ENCODE results near the gene PTPRM. TPM values are rescaled to one million over a fixed set of nuclear protein-coding genes. Genes with fewer than 3 reads are reported as not detected.

The PTPRM gene
- polyA plus RNA-seq, 1 of the 3 experiments (the other 2 are of a cell fraction) = 16.0 TPM

DNA sequence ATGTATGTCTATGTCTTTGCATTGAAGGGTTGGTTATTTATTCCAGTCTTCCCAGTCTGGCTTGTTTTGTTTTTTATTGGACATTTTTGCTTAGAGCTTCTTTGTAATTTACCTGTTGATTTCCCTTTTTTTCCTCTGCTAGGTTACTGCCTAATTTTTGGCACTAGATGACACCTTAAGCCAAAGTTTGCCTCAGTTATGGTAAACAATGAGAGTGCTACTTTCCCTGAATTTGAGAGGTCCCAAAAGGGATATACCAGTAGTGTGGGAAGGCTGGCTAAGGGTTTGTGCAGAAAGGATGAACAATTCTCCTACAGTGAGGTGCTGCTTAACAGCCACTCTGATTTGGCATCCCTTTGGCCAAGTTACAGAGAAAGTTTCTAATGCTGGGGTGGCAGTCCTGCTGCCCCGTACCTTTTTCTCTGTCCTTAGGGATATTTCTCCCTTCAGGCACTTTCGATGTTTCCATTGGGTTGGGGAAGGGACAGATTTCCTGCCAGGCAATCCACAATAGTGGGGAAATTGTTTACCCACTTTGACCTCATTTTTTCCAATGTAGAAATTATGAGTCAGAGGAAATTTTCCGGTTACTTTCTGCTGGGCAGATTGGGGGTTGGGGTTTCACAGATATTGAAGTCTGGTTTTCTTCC is 354.9 kb downstream of the PTPRM start:
- Histone ChIP-seq H3K27me3 (ENCODE audit: insufficient read depth) (no peaks in the 10 kb centered on the region), H3K9me3 (no peaks in the 10 kb centered on the region), H3K36me3 (replicated peaks in 1 of 2; ENCODE audit: control insufficient read depth in 1 of 2, insufficient read depth in 2 of 2, low read length in 1 of 2) (peaks cover 0 to 3% of the 10 kb centered on the region in 2 experiments), H3K4me1 (ENCODE audit: control insufficient read depth in 1 of 2, insufficient read depth in 2 of 2, low read depth in 1 of 2, low read length in 1 of 2) (peaks cover 0 to 9% of the 10 kb centered on the region in 2 experiments; a peak in 1 of 4 replicates), H3K9me2 (no peaks in the 10 kb centered on the region), H3K9ac (no peak overlapping the region), H3K4me2 (peak overlapping the region; percentile 25; the same call in 1 of the 2 replicates), H3K4me3 (ENCODE audit: low read depth in 2 of 2, low read length in 1 of 2) (no peak overlapping the region), H4K20me1 (ENCODE audit: insufficient read depth) (no peaks in the 10 kb centered on the region), H3F3A (replicated peaks; ENCODE audit: insufficient read depth) (no peaks in the 10 kb centered on the region), H3K79me2 (ENCODE audit: insufficient read depth) (no peaks in the 10 kb centered on the region), H3K27ac (ENCODE audit: low read depth in 2 of 2, low read length in 1 of 2) (no peak overlapping the region), H2AFZ (ENCODE audit: low read depth) (no peak overlapping the region)
- no peak for DNase-seq
- ChIA-PET POLR2A (no interaction called here), CTCF (no interaction called here)
- TF ChIP-seq, protein P1, sequence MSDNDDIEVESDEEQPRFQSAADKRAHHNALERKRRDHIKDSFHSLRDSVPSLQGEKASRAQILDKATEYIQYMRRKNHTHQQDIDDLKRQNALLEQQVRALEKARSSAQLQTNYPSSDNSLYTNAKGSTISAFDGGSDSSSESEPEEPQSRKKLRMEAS (IDR thresholded peaks at IDR 0.05; ENCODE audit: low read depth) = no peak
- TF ChIP-seq, protein P2, sequence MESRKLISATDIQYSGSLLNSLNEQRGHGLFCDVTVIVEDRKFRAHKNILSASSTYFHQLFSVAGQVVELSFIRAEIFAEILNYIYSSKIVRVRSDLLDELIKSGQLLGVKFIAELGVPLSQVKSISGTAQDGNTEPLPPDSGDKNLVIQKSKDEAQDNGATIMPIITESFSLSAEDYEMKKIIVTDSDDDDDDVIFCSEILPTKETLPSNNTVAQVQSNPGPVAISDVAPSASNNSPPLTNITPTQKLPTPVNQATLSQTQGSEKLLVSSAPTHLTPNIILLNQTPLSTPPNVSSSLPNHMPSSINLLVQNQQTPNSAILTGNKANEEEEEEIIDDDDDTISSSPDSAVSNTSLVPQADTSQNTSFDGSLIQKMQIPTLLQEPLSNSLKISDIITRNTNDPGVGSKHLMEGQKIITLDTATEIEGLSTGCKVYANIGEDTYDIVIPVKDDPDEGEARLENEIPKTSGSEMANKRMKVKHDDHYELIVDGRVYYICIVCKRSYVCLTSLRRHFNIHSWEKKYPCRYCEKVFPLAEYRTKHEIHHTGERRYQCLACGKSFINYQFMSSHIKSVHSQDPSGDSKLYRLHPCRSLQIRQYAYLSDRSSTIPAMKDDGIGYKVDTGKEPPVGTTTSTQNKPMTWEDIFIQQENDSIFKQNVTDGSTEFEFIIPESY (IDR thresholded peaks at IDR 0.05; ENCODE audit: borderline replicate concordance, low read depth) = no peak
- TF ChIP-seq JUND (IDR thresholded peaks at IDR 0.05) (0 out of 2 replicates have a peak, but pooled peaks have one; percentile 11), FOSL2 (IDR thresholded peaks at IDR 0.05; ENCODE audit: borderline replicate concordance, low read depth) (0 out of 2 replicates have a peak, but pooled peaks have one; percentile 18)
- 13% methylated on average over 3 of the region's 3 CpGs for WGBS (ENCODE audit: low lambda C conversion rate)

DNA sequence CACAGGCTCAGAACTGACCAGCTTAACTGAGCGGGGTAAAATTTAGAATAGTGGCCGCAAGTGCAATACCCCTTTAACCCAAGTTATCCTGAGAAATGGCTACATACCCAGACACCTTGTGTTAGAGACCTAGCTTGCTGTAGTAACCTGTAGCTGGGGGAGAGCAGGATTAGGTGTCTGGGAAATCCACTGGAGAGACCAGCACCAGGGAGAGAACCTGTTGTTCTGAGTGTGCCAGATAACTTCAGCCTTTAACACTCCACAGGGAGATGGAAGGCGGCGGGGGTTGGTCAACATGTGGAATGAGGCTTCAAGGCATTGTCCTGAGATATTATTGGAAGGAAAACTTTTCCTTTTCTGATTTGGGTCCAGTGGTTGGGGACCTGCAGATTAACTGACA is 356.0 kb downstream of the PTPRM start:
- H3K4me2 ChIP-seq = peak overlapping the region; percentile 14; the same call in 1 of the 2 replicates
- no peak overlapping the region for H3K9ac ChIP-seq
- peaks cover 0 to 9% of the 10 kb centered on the region in 2 experiments; a peak in 1 of 4 replicates for H3K4me1 ChIP-seq (ENCODE audit: control insufficient read depth in 1 of 2, insufficient read depth in 2 of 2, low read depth in 1 of 2, low read length in 1 of 2)
- no peak overlapping the region for H3K27ac ChIP-seq (ENCODE audit: low read depth in 2 of 2, low read length in 1 of 2)
- H3F3A ChIP-seq (replicated peaks; ENCODE audit: insufficient read depth) = no peaks in the 10 kb centered on the region
- ChIA-PET CTCF (no interaction called here), POLR2A (no interaction called here)
- no peak for DNase-seq
- H4K20me1 ChIP-seq (ENCODE audit: insufficient read depth) = no peaks in the 10 kb centered on the region
- TF ChIP-seq FOSL2 (IDR thresholded peaks at IDR 0.05; ENCODE audit: borderline replicate concordance, low read depth) (no peak), RFX5 (IDR thresholded peaks at IDR 0.05; ENCODE audit: low read length) (no peak), MEF2A (IDR thresholded peaks at IDR 0.05; ENCODE audit: borderline replicate concordance, low read depth) (no peak), NFIC (IDR thresholded peaks at IDR 0.05; ENCODE audit: borderline replicate concordance) (no peak), GATA2 (CRISPR knock-in tag; IDR thresholded peaks at IDR 0.05) (no peak), RXRA (IDR thresholded peaks at IDR 0.05; ENCODE audit: borderline replicate concordance, low read depth) (no peak), SIN3A (IDR thresholded peaks at IDR 0.05; ENCODE audit: borderline replicate concordance, low read depth, low read length) (no peak)
- TF ChIP-seq, protein P3, sequence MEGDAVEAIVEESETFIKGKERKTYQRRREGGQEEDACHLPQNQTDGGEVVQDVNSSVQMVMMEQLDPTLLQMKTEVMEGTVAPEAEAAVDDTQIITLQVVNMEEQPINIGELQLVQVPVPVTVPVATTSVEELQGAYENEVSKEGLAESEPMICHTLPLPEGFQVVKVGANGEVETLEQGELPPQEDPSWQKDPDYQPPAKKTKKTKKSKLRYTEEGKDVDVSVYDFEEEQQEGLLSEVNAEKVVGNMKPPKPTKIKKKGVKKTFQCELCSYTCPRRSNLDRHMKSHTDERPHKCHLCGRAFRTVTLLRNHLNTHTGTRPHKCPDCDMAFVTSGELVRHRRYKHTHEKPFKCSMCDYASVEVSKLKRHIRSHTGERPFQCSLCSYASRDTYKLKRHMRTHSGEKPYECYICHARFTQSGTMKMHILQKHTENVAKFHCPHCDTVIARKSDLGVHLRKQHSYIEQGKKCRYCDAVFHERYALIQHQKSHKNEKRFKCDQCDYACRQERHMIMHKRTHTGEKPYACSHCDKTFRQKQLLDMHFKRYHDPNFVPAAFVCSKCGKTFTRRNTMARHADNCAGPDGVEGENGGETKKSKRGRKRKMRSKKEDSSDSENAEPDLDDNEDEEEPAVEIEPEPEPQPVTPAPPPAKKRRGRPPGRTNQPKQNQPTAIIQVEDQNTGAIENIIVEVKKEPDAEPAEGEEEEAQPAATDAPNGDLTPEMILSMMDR (IDR thresholded peaks at IDR 0.05) = no peak
- TF ChIP-seq, protein P4, sequence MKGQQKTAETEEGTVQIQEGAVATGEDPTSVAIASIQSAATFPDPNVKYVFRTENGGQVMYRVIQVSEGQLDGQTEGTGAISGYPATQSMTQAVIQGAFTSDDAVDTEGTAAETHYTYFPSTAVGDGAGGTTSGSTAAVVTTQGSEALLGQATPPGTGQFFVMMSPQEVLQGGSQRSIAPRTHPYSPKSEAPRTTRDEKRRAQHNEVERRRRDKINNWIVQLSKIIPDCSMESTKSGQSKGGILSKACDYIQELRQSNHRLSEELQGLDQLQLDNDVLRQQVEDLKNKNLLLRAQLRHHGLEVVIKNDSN (IDR thresholded peaks at IDR 0.05; ENCODE audit: borderline replicate concordance, low read depth) = no peak
- TF ChIP-seq, protein P5, sequence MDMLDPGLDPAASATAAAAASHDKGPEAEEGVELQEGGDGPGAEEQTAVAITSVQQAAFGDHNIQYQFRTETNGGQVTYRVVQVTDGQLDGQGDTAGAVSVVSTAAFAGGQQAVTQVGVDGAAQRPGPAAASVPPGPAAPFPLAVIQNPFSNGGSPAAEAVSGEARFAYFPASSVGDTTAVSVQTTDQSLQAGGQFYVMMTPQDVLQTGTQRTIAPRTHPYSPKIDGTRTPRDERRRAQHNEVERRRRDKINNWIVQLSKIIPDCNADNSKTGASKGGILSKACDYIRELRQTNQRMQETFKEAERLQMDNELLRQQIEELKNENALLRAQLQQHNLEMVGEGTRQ (IDR thresholded peaks at IDR 0.05; ENCODE audit: borderline replicate concordance, low read depth, low read length) = no peak
- H3K9me3 ChIP-seq = no peaks in the 10 kb centered on the region
- H3K27me3 ChIP-seq (ENCODE audit: insufficient read depth) = no peaks in the 10 kb centered on the region
- WGBS (ENCODE audit: low lambda C conversion rate) = 78% methylated on average over 4 of the region's 4 CpGs
- H3K9me2 ChIP-seq = no peaks in the 10 kb centered on the region
- peaks cover 0 to 3% of the 10 kb centered on the region in 2 experiments for H3K36me3 ChIP-seq (replicated peaks in 1 of 2; ENCODE audit: control insufficient read depth in 1 of 2, insufficient read depth in 2 of 2, low read length in 1 of 2)
- H3K79me2 ChIP-seq (ENCODE audit: insufficient read depth) = no peaks in the 10 kb centered on the region
- peak overlapping the region; percentile 34; the same call in 1 of the 2 replicates for H2AFZ ChIP-seq (ENCODE audit: low read depth)
- no peak overlapping the region for H3K4me3 ChIP-seq (ENCODE audit: low read depth in 2 of 2, low read length in 1 of 2)
